ENCODE data around the gene SP5.

GRCh38 chr2:170761572-170761971 lies 46.4 kb downstream of the SP5 start:
- no peak for TF ChIP-seq CTCF (IDR thresholded peaks at IDR 0.05; ENCODE audit: low read depth, low read length, missing input control)
- TF ChIP-seq TAF1 (conservative IDR thresholded peaks at IDR 0.05) = no peak
- no peak for TF ChIP-seq RAD21 (IDR thresholded peaks at IDR 0.05)
- no peak for TF ChIP-seq RXRA (IDR thresholded peaks at IDR 0.05)
- TF ChIP-seq HNF4A (conservative IDR thresholded peaks at IDR 0.05) = no peak
- no peak for TF ChIP-seq JUND (IDR thresholded peaks at IDR 0.05)
- no peak for TF ChIP-seq MAX (IDR thresholded peaks at IDR 0.05)
- no peak for TF ChIP-seq REST (IDR thresholded peaks at IDR 0.05)
- no peak for TF ChIP-seq YY1 (IDR thresholded peaks at IDR 0.05)

Measured in liver (tissue), 3 donors.